Fibroblast of lung (primary cell): Measurements from ENCODE around the gene SNX4.

Experiments used
- EZH2 ChIP-seq: IDR thresholded peaks from 2 replicates; pipeline ENCODE4 v1.5.1; 2012; ENCODE audit warnings: low read length, control low read depth, mild to moderate bottlenecking; ENCODE audit errors: missing control alignments
- TF ChIP-seq, protein P1 (sequence below), 2 donors: IDR thresholded peaks in 1 of 2; conservative IDR thresholded peaks in 1 of 2; 1 replicate in 1 of 2; 2 replicates in 1 of 2; pipeline ENCODE4 v1.5.1; 2011 to 2012; ENCODE audit warnings: low read length in 2 of 2, control low read depth in 1 of 2, inconsistent platforms in 1 of 2, low read depth in 1 of 2, mild to moderate bottlenecking in 1 of 2

DNA sequence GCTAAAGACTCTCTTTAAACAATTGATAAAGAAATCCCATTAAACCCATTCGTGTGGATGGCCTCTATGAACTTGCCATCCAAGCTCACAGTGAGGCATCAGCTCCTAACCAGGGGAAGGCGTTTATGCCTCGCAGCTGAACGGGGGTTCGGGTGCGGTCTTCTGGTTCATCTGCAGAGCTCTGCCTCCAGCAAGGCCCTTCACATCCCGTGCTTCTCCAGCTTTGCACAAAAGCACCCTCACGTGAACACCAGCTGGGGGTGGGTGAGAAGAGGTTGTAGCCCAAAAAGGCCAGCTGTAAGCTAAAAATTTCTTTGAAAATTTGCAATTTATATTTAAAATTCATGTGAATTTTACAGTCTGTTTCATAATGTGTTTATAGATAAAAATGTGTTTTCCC is 105.3 kb downstream of the SNX4 start:
- TF ChIP-seq, protein P1, sequence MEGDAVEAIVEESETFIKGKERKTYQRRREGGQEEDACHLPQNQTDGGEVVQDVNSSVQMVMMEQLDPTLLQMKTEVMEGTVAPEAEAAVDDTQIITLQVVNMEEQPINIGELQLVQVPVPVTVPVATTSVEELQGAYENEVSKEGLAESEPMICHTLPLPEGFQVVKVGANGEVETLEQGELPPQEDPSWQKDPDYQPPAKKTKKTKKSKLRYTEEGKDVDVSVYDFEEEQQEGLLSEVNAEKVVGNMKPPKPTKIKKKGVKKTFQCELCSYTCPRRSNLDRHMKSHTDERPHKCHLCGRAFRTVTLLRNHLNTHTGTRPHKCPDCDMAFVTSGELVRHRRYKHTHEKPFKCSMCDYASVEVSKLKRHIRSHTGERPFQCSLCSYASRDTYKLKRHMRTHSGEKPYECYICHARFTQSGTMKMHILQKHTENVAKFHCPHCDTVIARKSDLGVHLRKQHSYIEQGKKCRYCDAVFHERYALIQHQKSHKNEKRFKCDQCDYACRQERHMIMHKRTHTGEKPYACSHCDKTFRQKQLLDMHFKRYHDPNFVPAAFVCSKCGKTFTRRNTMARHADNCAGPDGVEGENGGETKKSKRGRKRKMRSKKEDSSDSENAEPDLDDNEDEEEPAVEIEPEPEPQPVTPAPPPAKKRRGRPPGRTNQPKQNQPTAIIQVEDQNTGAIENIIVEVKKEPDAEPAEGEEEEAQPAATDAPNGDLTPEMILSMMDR (conservative IDR thresholded peaks at IDR 0.05 in 1 of 2, IDR thresholded peaks at IDR 0.05 in 1 of 2; ENCODE audit: low read depth in 1 of 2, low read length in 2 of 2), result no peak
- no peak for TF ChIP-seq EZH2
